Superior temporal gyrus (tissue), 1 donor: ENCODE data around the gene FAM124B.

Source experiments
- DNase-seq: peaks from one replicate; pipeline ENCODE4 v3.0.0-alpha.2; 2016; ENCODE audit errors: extremely low spot score

FAM124B gene

GRCh38 chr2:224381521-224382279 is 20.2 kb downstream of the FAM124B start:
- no peak for DNase-seq

DNA sequence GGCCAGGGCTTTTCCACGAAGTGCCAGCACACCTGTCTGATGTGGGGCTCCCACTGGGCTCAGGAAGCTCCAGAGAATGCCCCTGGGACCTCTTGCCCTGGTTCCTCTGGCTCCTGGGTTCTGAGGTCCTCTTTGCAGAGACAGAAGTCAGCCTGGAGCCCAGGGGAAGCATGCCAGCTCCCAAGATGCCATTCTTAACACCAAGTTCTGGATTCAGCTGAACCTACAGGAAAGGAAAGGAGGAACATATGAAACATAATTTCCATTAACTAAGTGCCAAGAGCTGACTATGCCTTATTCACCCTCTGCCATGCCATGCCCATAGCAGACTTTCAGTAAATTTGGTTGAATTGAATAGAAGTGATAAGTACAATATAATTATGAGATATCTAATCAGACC is 21.9 kb downstream of the FAM124B start:
- DNase-seq, result no peak

GRCh38 chr2:224379172-224379571 is 22.7 kb downstream of the FAM124B start:
- DNase-seq, result no peak

DNA sequence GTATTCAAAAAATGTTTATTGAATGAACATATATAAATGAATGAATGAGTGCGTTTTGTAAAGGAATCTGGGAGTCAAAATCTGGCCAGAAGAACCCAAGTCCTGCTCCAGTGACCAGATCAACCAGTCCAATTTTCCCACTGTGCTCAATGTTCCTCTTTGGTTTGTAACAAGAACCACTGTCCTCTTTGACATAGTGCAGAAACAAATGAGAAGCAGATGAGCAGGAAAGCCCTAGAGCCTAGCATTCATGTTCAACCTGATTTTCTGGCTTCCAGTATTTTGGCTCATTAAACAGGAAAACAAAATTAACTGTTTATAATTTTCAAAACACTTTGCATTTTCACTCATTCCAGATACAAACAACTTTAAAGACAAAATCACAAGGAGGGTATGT is 23.2 kb downstream of the FAM124B start:
- no peak for DNase-seq

DNA sequence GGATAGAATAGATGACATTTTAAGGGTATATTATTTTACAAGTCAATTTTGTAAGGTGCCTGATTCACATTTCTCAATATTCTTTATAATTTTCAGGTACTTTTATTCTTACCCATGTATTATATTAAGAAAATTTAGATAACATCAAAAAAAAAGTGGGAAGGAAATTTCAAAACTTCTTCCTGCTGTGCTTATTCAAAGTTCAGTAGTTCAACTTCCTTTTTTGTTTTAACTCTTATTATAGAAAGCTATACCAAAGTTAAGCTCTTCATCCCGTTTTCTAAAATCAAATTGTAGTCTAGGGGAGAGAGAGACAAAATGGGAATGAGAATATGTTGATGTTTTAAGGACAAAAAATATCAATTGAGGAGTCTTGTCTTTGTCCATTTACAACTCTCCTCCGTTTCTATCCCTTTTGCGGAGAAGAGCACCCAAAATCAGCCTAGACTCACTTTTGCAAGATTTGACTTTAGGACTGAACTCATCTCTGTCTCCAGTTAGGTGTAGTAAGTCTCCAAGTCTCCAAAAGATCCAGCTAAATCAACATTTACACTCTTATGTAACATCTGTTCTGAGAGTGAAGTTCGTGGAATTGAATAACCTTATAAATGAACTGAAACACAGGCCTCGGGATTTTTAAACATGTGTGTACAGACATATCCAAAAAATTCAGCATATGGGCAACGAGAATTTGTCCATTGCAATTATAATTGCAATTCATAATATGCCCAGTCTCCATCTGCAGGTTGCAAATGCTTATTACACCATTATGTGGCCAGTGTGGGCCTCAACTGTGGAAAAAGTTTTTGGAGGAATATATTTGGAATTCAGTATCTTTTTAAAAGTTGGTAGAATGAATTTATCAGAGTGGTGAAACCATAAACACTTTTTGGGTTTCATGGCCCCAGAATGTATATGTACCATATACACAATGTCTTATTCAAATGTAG is 23.9 kb downstream of the FAM124B start:
- no peak for DNase-seq

GRCh38 chr2:224372641-224373040 is 29.3 kb downstream of the FAM124B start:
- DNase-seq, result no peak

- peak; percentile 73 for DNase-seq
Observed at GRCh38 chr2:224369028-224369632, 32.8 kb downstream of the FAM124B start.

DNA sequence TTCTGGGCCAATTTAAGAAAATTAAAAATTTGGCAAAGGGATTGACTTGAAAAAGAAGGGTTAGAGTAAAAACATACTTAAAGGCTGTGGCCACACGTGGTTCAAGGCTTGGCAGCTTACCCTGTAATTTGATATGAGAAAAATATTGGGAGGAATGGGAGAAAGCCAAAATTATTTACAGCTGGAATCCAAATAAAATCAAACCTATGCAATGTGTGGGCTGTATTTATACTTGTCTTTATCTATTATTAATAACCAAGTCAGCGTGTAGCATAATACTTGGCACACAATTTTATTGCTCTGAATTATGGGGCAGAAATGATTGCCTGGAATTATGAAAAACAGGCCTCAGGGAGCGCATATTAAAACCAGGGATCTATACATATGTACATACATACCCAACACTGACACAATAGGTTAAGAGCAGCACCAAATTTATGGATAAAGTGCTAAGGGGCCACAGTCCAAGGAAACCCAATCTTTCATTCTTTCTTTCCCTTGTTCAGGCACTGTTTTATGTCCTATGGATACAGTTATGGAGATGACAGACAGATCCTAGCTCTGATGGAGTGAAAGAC is 35.6 kb downstream of the FAM124B start:
- no peak for DNase-seq

DNA sequence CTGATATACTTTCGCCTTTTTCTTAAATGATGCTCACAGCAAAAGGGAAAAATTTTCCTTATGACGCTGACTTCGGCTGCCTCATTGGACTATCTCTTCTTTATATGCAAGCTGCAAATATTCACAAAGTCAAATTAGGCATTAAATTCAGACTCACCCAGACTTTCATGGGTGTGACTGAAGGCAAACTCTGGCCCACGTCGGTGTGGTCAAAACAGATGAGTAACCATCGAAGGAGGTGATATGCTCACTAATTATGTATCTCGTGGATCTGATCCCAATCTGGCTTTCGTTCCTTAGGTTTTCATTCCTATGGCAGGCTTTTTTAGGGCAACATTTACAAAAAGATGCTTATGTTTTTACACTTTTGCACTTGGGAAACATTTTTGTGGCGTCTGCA is 36.6 kb downstream of the FAM124B start:
- DNase-seq, result no peak

DNA sequence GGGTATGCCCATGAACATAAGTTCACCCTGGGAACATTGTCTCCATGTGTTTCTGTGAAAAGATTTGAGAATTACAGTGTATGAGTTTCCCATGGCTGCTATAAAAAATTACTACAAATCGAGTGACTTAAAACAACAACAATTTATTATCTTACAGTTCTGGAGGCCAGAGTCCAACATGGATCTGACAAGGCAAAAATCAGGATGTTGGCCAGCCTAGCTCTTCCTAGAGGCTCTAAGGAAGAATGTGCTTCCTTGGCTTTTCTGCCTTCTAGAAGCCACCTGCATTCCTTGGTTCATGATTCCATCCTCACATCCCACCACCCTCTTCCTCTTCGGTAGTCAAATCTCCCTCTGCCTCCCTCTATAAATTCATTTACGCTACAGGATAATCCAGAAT is 38.6 kb downstream of the FAM124B start:
- DNase-seq, result no peak

GRCh38 chr2:224362094-224362493 is 39.8 kb downstream of the FAM124B start:
- no peak for DNase-seq

GRCh38 chr2:224360801-224361251 is 41.1 kb downstream of the FAM124B start:
- no peak for DNase-seq

- no peak for DNase-seq
Observed at GRCh38 chr2:224359569-224359968, 42.3 kb downstream of the FAM124B start.

- peak; percentile 91 for DNase-seq
Observed at GRCh38 chr2:224357098-224357901, 44.6 kb downstream of the FAM124B start.

DNA sequence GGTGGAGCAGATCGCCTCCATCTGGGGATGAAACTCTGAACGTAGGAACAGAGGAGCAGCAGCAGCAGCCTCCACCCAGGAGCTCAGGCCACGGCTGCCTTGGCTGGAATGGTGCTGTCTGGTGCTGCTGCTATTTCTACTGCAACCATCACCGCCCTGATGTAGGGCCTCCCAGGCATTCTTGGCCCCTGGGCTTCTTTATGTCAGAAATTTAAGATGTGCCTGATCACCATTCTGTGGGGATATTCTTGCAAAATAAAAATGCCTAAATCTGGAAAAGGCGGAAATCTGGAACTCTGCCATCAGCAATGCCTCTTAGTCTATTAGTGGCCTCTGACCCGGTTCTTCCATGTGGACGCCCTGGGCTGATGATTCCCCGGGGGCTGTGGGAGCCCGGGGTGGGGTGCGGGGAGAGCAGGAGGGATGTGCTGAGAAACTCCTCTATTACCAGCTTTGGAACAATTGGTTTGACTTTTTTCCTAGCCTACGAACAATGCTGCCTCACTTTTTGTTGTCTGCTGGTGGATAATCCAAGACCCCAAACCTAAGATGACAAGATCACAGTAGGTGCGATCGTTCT is 47.2 kb downstream of the FAM124B start:
- no peak for DNase-seq

DNA sequence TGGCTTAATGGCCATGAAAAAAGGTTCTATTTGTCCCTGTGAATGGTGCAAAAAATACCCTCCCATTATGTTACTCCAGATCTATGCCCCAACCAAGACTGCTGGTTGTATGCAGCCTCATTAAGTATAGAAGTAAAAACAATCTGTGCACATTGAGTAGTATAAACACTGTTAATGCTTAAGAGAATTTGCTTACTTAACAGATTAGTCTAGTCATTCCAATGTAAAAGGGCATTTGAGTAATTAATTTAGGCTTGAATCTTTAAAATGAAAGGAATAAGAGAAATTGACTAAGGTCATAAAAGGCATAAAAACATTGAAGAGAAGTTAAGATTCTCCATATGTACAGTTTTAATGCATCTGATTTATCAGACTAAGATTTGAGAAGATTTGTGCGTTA is 51.2 kb downstream of the FAM124B start:
- DNase-seq, result no peak

- DNase-seq, result no peak
Observed at GRCh38 chr2:224349396-224349795, 52.5 kb downstream of the FAM124B start.

DNA sequence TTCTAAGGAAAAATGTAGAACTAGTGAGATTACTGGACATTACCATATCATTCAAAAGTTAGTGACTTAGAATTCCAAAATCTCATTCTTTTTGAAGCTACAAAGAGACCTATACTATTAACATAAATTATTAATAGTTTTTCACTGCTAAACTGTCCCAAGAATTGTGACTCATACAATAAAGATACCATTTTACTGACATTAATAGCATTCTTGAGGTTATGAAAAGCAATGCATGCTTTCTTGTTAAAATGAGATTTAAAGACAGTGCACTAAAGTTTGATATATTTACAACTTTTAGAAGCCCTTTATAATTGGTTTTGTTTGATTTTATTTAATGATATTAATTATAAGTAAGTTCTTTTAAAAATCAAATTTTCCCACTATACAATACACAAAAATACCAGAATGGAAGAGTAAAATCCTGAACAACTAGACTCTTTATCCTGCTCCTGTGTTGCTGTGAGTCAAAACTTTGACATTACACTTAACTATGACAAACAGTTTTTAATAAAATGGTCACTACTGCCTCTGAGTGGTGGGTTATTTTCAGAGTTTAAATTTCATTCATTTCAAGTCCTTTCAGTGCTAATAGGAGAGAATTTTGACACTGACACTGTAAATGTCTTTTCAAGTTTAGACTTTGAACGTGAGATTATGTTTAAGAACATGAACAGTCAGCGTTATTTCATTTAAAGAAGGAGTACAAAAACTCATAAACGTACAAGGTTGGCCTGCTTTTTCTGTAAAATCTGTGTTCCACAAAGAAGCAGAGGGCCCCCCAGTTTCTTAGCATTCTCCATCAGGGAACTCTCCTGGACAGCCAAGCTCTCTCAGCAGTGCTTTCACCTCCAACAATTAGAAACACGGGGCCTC is 54.5 kb downstream of the FAM124B start:
- DNase-seq, result no peak

- DNase-seq, result no peak
Observed at GRCh38 chr2:224345492-224345891, 56.4 kb downstream of the FAM124B start.

- no peak for DNase-seq
Observed at GRCh38 chr2:224343226-224343625, 58.7 kb downstream of the FAM124B start.
